ENCODE results near the gene EDNRA. TPM values are rescaled to one million over a fixed set of nuclear protein-coding genes. Genes with fewer than 3 reads are reported as not detected.

Gene EDNRA
- total and polyA plus RNA-seq, 11 donors, result 3.8 to 39.0 (median 14.6) TPM

GRCh38 chr4:147487616-147488015, 6.7 kb downstream of the EDNRA start:
- no peak overlapping the region for H3K4me3 ChIP-seq
- DNase-seq, result no peak
- intact Hi-C loops (cut with DNase I), result loop anchor here in 1 of 10 donors (10.0 kb wide), 1 partner anchor 323 kb away; no protein-coding TSS in a partner anchor
- no peak for ATAC-seq
- H3K27ac ChIP-seq, result no peak overlapping the region
- H3K27me3 ChIP-seq, result peaks cover 0 to 5% (median 0%) of the 10 kb centered on the region in 9 donors
- no peaks in the 10 kb centered on the region for H3K9me3 ChIP-seq
- TF ChIP-seq POLR2A (IDR thresholded peaks at IDR 0.05), result no peak
- TF ChIP-seq, protein P1, sequence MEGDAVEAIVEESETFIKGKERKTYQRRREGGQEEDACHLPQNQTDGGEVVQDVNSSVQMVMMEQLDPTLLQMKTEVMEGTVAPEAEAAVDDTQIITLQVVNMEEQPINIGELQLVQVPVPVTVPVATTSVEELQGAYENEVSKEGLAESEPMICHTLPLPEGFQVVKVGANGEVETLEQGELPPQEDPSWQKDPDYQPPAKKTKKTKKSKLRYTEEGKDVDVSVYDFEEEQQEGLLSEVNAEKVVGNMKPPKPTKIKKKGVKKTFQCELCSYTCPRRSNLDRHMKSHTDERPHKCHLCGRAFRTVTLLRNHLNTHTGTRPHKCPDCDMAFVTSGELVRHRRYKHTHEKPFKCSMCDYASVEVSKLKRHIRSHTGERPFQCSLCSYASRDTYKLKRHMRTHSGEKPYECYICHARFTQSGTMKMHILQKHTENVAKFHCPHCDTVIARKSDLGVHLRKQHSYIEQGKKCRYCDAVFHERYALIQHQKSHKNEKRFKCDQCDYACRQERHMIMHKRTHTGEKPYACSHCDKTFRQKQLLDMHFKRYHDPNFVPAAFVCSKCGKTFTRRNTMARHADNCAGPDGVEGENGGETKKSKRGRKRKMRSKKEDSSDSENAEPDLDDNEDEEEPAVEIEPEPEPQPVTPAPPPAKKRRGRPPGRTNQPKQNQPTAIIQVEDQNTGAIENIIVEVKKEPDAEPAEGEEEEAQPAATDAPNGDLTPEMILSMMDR (IDR thresholded peaks at IDR 0.05), result no peak
- peaks cover 0 to 5% (median 0%) of the 10 kb centered on the region in 9 donors for H3K36me3 ChIP-seq
- peaks cover 0 to 56% (median 16%) of the 10 kb centered on the region in 12 donors for H3K4me1 ChIP-seq

- Histone ChIP-seq H3K4me1 (peaks cover 0 to 64% (median 16%) of the 10 kb centered on the region in 12 donors), H3K4me3 (no peak overlapping the region), H3K27ac (peak overlapping the region in 2 of 12 donors; percentile 20 to 39), H3K9me3 (no peaks in the 10 kb centered on the region), H3K36me3 (peaks cover 0 to 5% (median 0%) of the 10 kb centered on the region in 9 donors), H3K27me3 (no peaks in the 10 kb centered on the region)
- TF ChIP-seq POLR2A (IDR thresholded peaks at IDR 0.05), result no peak
- TF ChIP-seq, protein P1 (IDR thresholded peaks at IDR 0.05), result no peak
- intact Hi-C loops (cut with DNase I), result loop anchor here in 1 of 10 donors (10.0 kb wide), 1 partner anchor 324 kb away; no protein-coding TSS in a partner anchor
- ATAC-seq, result no peak
- 70 to 86% (median 72%) methylated on average over 1 of the region's 1 CpG for WGBS, 4 donors
- no peak for DNase-seq
Observed at GRCh38 chr4:147488556-147488955, 7.7 kb downstream of the EDNRA start.

- peaks cover 0 to 58% (median 16%) of the 10 kb centered on the region in 12 donors for H3K4me1 ChIP-seq
- DNase-seq (no peak), ATAC-seq (no peak)
- no peaks in the 10 kb centered on the region for H3K27me3 ChIP-seq
- H3K27ac ChIP-seq, result peak overlapping the region in 6 of 12 donors; percentile 20 to 77 (median 35)
- H3K9me3 ChIP-seq, result no peaks in the 10 kb centered on the region
- intact Hi-C loops (cut with DNase I), result no loop called here
- TF ChIP-seq POLR2A (IDR thresholded peaks at IDR 0.05), result no peak
- TF ChIP-seq, protein P1 (IDR thresholded peaks at IDR 0.05), result no peak
- 55 to 65% (median 58%) methylated on average over 2 of the region's 2 CpGs for WGBS, 4 donors
- no peak overlapping the region for H3K4me3 ChIP-seq
- H3K36me3 ChIP-seq, result no peaks in the 10 kb centered on the region
Observed at GRCh38 chr4:147491086-147491485, 10.2 kb downstream of the EDNRA start.

DNA sequence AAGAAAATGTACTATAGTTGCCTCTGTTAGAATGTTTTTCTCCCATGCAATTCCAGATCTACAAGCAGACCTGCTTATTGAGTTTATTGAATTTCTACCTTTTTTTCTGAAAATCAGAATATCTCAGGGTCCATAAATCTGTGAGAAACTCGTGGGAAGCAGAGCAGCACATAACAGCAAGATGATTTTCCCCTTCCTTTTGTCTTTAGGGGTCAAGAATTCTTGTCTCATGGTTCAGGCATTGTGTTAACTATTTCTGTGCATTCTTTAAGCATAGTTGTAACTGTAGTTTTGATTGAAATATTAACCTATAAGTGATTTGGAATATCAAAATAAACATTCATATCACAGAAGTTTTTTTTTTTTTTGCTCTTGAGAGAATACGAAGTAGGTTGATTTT, 11.4 kb downstream of the EDNRA start:
- TF ChIP-seq, protein P1 (IDR thresholded peaks at IDR 0.05), result no peak
- no peak for TF ChIP-seq POLR2A (IDR thresholded peaks at IDR 0.05)
- Histone ChIP-seq H3K4me3 (peak overlapping the region in 3 of 12 donors; percentile 4 to 13 (median 10)), H3K9me3 (no peaks in the 10 kb centered on the region), H3K36me3 (no peaks in the 10 kb centered on the region), H3K4me1 (peaks cover 0 to 53% (median 8%) of the 10 kb centered on the region in 12 donors), H3K27me3 (no peaks in the 10 kb centered on the region), H3K27ac (peak overlapping the region in 10 of 12 donors; percentile 8 to 77 (median 52))
- DNase-seq (no peak), ATAC-seq (no peak)
- WGBS, 4 donors, result 31 to 44% (median 42%) methylated on average over 2 of the region's 2 CpGs
- intact Hi-C loops (cut with DNase I), result no loop called here

All from heart left ventricle (tissue), 16 donors.